OCI-LY1 (cell line): ENCODE measurements around the gene TRMT61A.

ENCODE experiments used
- H2AFZ ChIP-seq: fragments of 200-600 bp; sonication (generic), shearing (Covaris generic); 2 replicates; pipeline ENCODE4 v1.6.0; 2014; ENCODE audit warnings: antibody characterized with exemption, mild to moderate bottlenecking, low read length
- H3F3A ChIP-seq: fragments of 200-600 bp; sonication (generic), shearing (Covaris generic); 2 replicates; pipeline ENCODE4 v1.6.0; 2014; ENCODE audit warnings: mild to moderate bottlenecking, antibody characterized with exemption, low read length, moderate library complexity; ENCODE audit not compliant: insufficient read depth
- H3K27ac ChIP-seq: fragments of 200-600 bp; sonication (generic); 2 replicates; pipeline ENCODE4 v1.5.1; 2014; ENCODE audit warnings: low read length, mixed run types, mild to moderate bottlenecking, low read depth; ENCODE audit not compliant: poor library complexity, severe bottlenecking
- H3K27me3 ChIP-seq: fragments of 200-600 bp; sonication (generic); 2 replicates; pipeline ENCODE4 v1.6.0; 2014; ENCODE audit warnings: antibody characterized with exemption, mild to moderate bottlenecking, low read length, moderate library complexity; ENCODE audit not compliant: insufficient read depth
- H3K36me3 ChIP-seq: fragments of 200-600 bp; sonication (generic); 2 replicates; pipeline ENCODE4 v1.6.1; 2014; ENCODE audit warnings: mild to moderate bottlenecking, antibody characterized with exemption, low read length, moderate library complexity, mixed read lengths; ENCODE audit not compliant: insufficient read depth
- H3K4me1 ChIP-seq: fragments of 200-600 bp; sonication (generic); 2 replicates; pipeline ENCODE4 v1.5.1; 2014; ENCODE audit warnings: mild to moderate bottlenecking, low read length, moderate library complexity; ENCODE audit not compliant: insufficient read depth, severe bottlenecking
- H3K4me2 ChIP-seq: fragments of 200-600 bp; sonication (generic), shearing (Covaris generic); 2 replicates; pipeline ENCODE4 v1.6.1; 2014; ENCODE audit warnings: low read length
- H3K4me3 ChIP-seq: fragments of 200-600 bp; sonication (generic); 2 replicates; pipeline ENCODE4 v1.5.1; 2014; ENCODE audit warnings: low read length, low read depth, mild to moderate bottlenecking, mixed read lengths; ENCODE audit not compliant: poor library complexity, severe bottlenecking
- H3K79me2 ChIP-seq: fragments of 200-600 bp; shearing (Covaris generic); 2 replicates; pipeline ENCODE4 v1.6.1; 2016; ENCODE audit warnings: mixed run types, low read length, mixed read lengths; ENCODE audit not compliant: insufficient read depth
- H3K9ac ChIP-seq: fragments of 200-600 bp; sonication (generic), shearing (Covaris generic); 2 replicates; pipeline ENCODE4 v1.6.1; 2014; ENCODE audit warnings: mild to moderate bottlenecking, low read length, mixed read lengths
- H3K9me2 ChIP-seq: fragments of 200-600 bp; sonication (generic), shearing (Covaris generic); 2 replicates; pipeline ENCODE4 v1.6.1; 2014; ENCODE audit warnings: low read depth, mild to moderate bottlenecking, low read length, mixed read lengths
- H3K9me3 ChIP-seq: fragments of 200-600 bp; shearing (Covaris generic); 2 replicates; pipeline ENCODE4 v1.6.1; 2014; ENCODE audit warnings: low read length, mixed read lengths
- H4K20me1 ChIP-seq: fragments of 200-600 bp; sonication (generic), shearing (Covaris generic); 2 replicates; pipeline ENCODE4 v1.6.0; 2016; ENCODE audit warnings: mild to moderate bottlenecking, low read length; ENCODE audit not compliant: insufficient read depth
- EZH2 ChIP-seq: fragments of 200-600 bp; sonication (generic), shearing (Covaris generic); IDR thresholded peaks from 2 replicates; pipeline ENCODE4 v1.8.0; 2017; ENCODE audit warnings: borderline replicate concordance, mixed run types, mild to moderate bottlenecking, antibody characterized with exemption, low read length, moderate library complexity, mixed read lengths
- TF ChIP-seq, protein P1 (sequence below): fragments of 200-600 bp; sonication (generic), shearing (Covaris generic); IDR thresholded peaks from 2 replicates; pipeline ENCODE4 v1.5.1; 2017; ENCODE audit warnings: mild to moderate bottlenecking, antibody characterized with exemption, low read length, moderate library complexity, mixed read lengths

TRMT61A gene

DNA sequence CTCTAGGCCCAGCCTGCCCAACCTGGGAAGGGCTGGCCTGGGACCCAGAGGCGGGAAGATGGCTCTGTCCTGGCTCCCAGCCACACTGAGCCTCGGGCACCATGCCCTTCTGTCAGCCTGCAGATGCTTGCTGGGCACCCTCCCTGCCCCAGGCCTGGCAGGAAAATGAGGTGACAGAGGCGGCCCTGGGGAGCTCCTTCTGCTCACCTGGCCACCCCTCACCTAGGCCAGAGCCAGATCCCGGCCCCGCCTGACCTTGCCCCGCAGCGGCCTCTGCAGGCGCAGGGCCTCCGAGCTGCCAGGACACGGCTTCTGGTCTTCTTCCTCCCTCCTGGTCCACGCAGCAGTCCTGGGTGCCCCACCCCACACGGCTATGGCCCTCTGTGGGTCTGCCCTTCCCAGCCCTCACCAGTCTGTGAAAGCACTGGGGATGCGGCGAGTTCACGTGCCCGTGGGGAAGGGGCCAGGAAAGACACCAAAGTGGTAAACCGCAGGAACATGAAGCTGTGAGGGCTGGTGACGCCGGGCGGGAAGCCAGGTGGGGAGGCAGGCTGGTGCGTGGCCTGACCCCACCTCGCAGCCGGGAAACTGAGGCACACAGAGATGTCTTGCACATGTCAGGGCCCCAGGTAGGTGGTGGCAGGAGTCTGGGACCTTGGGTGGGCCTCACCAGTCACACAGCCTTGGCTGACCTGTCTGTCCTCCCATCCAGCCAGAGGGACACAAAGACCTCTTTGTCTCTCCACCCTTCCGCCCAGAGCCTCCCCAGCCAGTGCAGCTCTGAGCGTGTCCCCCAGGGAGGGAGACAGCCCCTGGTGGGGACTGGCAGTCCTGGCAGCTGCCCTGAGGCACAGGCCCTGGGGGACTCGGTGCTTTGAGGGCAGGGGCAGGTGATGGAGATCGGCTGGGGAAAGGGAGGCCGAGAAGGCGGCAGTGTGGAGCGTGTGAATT lies 20.6 kb downstream of the TRMT61A start:
- H3K79me2 ChIP-seq = no peaks in the 10 kb centered on the region
- no peaks in the 10 kb centered on the region for H3K9me2 ChIP-seq
- no peaks in the 10 kb centered on the region for H3F3A ChIP-seq
- no peak overlapping the region for H3K4me2 ChIP-seq
- H3K27me3 ChIP-seq = no peaks in the 10 kb centered on the region
- no peaks in the 10 kb centered on the region for H3K9me3 ChIP-seq
- no peak overlapping the region for H3K27ac ChIP-seq
- H3K4me3 ChIP-seq = no peak overlapping the region
- H3K9ac ChIP-seq = no peak overlapping the region
- TF ChIP-seq, protein P1, sequence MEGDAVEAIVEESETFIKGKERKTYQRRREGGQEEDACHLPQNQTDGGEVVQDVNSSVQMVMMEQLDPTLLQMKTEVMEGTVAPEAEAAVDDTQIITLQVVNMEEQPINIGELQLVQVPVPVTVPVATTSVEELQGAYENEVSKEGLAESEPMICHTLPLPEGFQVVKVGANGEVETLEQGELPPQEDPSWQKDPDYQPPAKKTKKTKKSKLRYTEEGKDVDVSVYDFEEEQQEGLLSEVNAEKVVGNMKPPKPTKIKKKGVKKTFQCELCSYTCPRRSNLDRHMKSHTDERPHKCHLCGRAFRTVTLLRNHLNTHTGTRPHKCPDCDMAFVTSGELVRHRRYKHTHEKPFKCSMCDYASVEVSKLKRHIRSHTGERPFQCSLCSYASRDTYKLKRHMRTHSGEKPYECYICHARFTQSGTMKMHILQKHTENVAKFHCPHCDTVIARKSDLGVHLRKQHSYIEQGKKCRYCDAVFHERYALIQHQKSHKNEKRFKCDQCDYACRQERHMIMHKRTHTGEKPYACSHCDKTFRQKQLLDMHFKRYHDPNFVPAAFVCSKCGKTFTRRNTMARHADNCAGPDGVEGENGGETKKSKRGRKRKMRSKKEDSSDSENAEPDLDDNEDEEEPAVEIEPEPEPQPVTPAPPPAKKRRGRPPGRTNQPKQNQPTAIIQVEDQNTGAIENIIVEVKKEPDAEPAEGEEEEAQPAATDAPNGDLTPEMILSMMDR = no peak
- TF ChIP-seq EZH2 = no peak
- no peaks in the 10 kb centered on the region for H4K20me1 ChIP-seq
- no peak overlapping the region for H2AFZ ChIP-seq
- H3K36me3 ChIP-seq = no peaks in the 10 kb centered on the region
- no peaks in the 10 kb centered on the region for H3K4me1 ChIP-seq

DNA sequence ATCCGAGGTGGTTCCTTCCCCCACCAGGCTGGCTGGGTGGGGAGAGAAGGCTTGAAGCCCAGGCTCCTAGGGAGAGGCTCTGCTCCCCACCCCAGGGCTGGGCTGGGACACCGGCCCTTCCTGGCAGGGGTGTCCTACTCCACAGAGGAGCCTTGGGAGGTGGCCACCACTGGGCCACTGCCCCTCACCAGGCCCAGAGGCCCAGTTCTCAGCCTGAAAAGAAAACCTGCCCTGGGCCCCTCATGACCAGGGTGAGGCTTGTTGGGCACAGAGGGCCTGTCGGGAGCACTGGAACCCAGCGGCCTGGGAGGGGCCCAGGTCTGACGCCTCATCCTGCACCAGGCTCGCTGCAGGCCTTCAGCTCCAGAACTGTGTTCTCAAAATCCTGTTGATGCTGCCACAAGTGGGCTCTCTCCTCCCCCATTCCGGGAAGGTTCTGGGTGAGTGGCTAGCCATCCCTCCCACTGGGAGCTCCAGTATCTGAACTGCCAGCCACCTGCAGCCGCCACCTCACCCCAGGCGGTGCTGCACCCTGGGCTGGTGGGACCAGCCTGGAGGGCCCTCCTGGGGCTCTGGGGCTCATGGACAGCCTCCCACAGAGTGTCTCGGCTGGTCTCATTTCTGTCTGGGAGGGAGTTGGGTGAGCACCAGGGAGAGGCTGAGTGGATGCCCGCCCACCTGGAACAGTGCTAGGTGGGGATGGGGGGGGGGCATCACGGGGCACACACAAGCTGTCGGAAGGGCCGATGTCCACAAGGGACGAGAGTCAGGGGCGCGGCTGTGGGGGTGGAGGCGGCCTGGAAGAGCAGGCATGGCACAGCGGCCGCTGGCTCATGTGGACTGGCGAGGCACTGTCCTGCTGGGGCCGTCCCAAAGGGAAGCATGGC lies 21.7 kb downstream of the TRMT61A start:
- H3K9me2 ChIP-seq = no peaks in the 10 kb centered on the region
- no peaks in the 10 kb centered on the region for H3K9me3 ChIP-seq
- H3K27ac ChIP-seq = no peak overlapping the region
- no peaks in the 10 kb centered on the region for H4K20me1 ChIP-seq
- no peak overlapping the region for H2AFZ ChIP-seq
- TF ChIP-seq, protein P1 = no peak
- no peak for TF ChIP-seq EZH2
- no peaks in the 10 kb centered on the region for H3K4me1 ChIP-seq
- H3K4me3 ChIP-seq = no peak overlapping the region
- H3K36me3 ChIP-seq = no peaks in the 10 kb centered on the region
- no peak overlapping the region for H3K9ac ChIP-seq
- H3K4me2 ChIP-seq = no peak overlapping the region
- no peaks in the 10 kb centered on the region for H3K27me3 ChIP-seq
- H3F3A ChIP-seq = no peaks in the 10 kb centered on the region
- no peaks in the 10 kb centered on the region for H3K79me2 ChIP-seq

GRCh38 chr14:103551338-103551762 lies 22.4 kb downstream of the TRMT61A start:
- H3K4me1 ChIP-seq = no peaks in the 10 kb centered on the region
- no peak overlapping the region for H3K4me2 ChIP-seq
- H3F3A ChIP-seq = no peaks in the 10 kb centered on the region
- H3K9me3 ChIP-seq = no peaks in the 10 kb centered on the region
- no peaks in the 10 kb centered on the region for H3K27me3 ChIP-seq
- no peak overlapping the region for H3K9ac ChIP-seq
- no peaks in the 10 kb centered on the region for H3K79me2 ChIP-seq
- no peak overlapping the region for H3K27ac ChIP-seq
- H3K4me3 ChIP-seq = no peak overlapping the region
- no peak for TF ChIP-seq EZH2
- TF ChIP-seq, protein P1 = no peak
- H3K36me3 ChIP-seq = no peaks in the 10 kb centered on the region
- H4K20me1 ChIP-seq = no peaks in the 10 kb centered on the region
- H3K9me2 ChIP-seq = no peaks in the 10 kb centered on the region
- H2AFZ ChIP-seq = no peak overlapping the region
